SK-MEL-5 (cell line): ENCODE data around the gene CSRP1. TPM values are rescaled to one million over a fixed set of nuclear protein-coding genes. Genes with fewer than 3 reads are reported as not detected.
"Not testable (repeated sequence)": the region's sequence is repeated elsewhere in the genome, so short reads cannot be mapped to it uniquely, and the experiment has no call there.

Source experiments
- DNase-seq: peaks from one replicate; pipeline ENCODE4 v3.0.0-alpha.2; 2016; ENCODE audit warnings: low read depth, low spot score
- in situ Hi-C: cut with HindIII; loops from 2 replicates; pipeline ENCODE4 v1.10.0; 2016; ENCODE audit warnings: low sequenced_read_pairs, high pct_unique_total_duplicates, low pct_unique_long_range_greater_than_20kb
- total RNA-seq: library from RNA; depleted of rRNA; stranded (reverse); fragments of >200 nt; shearing (Covaris generic); gene quantifications from 2 replicates; pipeline ENCODE4 v1.2.3, GENCODE V29; 2014

The CSRP1 gene
- total RNA-seq, 1 experiment from 2014 or later: 67.0 TPM

DNA sequence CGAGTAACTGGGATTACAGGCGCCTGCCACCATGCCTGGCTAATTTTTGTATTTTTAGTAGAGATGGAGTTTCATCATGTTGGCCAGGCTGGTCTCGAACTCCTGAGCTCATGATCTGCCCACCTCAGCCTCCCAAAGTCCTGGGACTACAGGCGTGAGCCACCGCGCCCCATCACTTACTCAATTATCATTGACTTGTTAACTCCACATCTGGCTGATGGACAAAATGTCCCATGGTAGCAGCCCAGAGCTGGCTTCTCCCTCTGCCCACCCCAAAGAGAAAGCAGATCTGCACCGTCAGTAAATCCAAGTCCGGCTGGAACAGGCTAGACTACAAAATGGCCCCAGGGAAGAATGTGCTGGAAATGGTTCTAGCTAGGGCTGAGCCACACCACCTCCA, 34.6 kb downstream of the CSRP1 start:
- in situ Hi-C loops, DNase-seq: not testable (repeated sequence)

DNA sequence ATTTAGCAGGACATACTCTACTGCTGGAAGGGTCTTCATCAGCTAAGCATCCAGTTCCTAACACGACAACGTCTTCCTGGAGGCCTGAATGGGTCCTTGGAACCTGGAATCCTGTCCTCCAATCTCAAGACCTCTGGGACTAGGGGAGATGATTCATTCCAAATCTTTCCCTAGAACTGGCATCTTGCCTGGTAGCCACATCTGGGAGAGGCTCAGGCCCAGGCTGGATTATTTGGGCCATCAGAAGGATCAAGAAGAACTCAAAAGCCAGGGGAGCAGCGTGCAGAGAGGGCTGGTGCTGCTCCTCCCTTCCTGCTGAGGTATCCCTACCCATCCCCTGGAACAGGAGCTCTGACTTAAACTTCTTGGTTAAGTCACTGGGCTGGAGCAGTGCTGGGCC, 35.2 kb downstream of the CSRP1 start:
- DNase-seq: no peak

DNA sequence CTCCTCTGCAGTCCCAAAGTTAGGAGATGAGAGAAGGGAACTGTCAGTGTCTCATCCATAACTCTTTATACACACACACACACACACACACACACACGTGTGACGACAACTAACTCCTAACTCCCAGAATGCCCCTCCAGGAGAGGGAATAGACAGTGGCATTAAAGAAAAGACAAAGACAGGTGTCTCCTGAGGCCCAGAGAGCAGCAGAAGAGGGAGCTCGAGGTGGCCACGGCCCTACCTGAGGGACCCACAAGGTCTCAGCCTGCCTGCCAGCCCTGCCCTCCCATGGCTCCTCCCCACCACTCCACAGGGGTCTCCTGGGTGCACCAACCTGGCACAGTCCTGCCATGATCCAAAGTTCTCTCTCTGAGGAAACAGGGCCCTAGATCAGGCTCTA, 36.3 kb downstream of the CSRP1 start:
- no peak for DNase-seq
- in situ Hi-C loops: no loop called here

More for the DNA sequence above, 35.2 kb downstream of the CSRP1 start:
- in situ Hi-C loops: no loop called here

DNA sequence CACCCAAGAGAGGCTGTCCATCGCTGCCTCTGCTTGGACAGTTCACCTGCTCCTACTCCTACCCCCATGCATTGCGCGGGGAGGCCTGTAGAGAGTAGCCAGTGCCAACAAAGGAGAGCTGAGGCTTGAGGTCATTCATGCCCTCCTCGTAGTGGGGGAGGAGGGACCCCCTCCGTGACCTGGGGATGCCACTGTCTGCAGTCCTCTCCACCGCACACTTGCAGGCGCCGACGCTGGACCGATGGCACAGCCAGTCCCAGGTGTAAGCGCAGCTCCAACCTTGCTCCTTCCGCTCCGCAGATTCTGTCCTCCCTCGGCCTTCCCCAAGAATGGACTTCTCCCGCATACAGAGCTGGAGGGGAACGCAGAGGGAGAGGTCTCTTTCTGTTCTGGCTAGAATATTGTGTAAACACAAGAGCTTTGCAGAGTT, 37.3 kb downstream of the CSRP1 start:
- in situ Hi-C loops: no loop called here

DNA sequence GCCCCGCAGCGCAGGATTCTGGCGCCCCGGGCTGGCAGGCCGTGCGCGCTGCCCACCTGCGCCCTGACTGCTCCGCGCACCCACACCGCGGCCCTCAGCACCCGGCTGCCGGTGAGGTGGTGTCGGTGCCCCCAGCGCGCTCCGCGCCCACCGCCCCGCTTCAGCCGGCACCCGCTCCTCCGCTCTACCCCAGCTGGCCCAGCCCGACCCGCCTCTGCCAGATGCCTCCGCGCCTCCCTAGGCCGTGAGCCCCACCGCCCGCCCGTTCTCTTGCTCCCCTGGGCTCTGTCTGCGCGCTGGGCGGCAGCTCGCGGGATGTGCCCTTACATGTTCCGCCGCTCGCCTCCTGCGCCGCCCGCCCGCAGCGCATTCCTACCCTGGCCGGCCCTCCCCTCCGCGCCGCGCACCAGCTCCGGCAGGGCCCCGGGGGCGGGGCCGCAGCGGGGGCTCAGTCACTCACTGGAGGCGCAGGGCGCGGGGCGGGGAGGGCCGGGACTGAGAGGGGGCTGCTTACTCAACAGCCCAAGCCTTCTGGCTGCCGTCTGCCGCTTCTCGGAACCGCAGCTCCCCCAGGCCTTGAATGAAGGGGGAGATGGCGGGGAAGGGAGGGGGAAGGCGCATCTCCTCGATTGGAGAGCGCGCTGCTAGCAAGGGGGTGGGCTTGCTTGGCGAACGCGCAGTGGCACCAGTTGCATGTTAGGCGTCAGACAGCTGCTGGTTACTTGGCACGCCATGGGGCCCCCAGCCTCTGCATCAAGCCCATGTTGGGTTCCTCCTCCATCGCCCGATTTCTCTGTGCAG, 37.9 kb downstream of the CSRP1 start, which contains the start of gene PHLDA3:
Gene PHLDA3, minus strand, starts transcription at position 345 of the 801 bp plus-strand sequence. CDS start 402 bp downstream, outside the sequence.
- peak; percentile 61 for DNase-seq
- in situ Hi-C loops: no loop called here

More for the DNA sequence above, 37.3 kb downstream of the CSRP1 start:
- DNase-seq: no peak

DNA sequence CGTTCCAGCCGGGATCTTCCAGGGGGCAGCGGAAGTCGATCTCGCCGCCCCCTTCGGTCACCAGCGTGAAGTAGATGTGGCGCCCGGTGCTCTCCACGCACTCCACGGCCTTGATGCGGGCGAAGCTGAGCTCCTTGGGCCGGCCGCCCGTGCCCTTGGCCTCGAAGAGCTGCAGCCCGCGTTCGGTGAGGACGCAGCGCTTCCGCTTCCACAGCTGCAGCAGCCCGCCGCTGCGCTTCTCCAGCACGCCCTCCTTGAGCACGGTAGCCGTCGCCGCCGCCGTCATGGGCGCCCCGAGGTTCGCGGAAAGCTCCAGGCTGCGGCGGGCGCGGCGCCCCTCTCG, 38.5 kb downstream of the CSRP1 start:
- no peak for DNase-seq
- in situ Hi-C loops: no loop called here

DNA sequence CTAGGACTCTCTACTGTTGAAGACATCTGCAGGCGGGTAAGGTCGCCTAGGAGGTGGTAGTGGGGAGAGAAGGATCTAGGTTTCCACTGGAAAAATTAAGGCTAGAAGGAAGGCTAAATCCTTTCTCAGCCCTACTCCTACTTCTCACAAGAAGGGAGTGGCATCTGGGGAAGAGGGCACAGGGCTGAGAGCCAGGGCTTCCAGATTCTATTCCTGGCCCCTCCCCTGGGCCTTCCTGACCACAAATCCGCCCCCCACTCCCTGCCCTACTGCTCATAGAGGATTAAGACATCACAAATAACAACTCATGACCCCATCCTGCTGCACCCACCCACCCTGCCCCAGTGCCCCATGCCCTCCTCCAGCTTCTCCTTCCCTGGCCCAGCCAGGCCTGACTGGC, 40.4 kb downstream of the CSRP1 start:
- in situ Hi-C loops: no loop called here
- no peak for DNase-seq

DNA sequence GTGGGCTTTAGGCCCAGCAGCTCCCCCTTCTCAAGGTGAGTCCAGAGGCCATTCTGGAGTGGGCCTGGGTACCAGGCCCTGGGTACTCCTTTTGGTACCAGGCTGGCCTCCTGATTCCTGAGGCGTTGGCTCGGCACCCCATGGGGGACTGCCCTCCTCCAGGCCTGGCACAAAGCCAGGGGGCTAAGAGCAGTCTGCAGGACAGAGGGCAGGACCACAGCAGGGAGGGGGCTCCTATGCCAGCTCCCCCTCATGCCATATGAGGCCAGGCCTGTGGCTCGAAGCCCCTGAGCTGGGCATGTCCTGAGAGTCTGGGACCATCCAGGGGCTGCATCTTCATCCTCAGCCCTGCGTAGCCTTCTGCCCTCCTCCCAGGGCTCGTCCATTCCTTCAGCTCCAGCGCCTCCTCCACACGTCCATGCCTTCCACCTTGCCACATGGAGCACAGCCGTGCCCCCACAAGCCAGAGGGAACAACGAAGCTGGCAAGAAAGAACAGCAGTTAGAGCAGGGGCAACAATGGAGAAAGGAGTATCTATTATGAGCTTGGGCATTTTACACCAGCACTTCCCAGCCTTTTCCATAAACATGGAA, 41.1 kb downstream of the CSRP1 start:
- in situ Hi-C loops: no loop called here
- DNase-seq: no peak

DNA sequence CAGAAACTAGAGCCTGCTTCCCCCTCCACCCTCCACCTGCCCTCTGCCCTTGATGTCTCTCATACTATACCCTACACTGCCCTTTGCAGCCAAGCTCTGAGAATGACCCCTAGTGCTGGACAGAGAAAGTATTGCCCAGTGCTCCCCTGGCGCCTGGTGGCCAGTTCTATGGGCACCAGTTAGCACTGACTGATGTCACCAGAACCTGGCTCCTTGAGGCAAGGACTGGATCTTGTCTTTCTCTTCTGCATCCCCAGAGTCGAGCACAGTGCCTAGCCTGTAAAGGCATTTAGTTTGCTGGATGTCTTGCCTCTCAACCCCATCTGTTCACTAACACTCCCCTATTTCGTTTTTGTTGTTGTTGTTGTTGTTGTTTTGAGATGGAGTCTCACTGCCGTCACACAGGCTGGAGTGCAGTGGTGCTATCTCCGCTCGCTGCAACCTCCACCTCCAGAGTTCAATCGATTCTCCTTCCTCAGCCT, 43.8 kb downstream of the CSRP1 start:
- in situ Hi-C loops: no loop called here
- peak; percentile 78 for DNase-seq

DNA sequence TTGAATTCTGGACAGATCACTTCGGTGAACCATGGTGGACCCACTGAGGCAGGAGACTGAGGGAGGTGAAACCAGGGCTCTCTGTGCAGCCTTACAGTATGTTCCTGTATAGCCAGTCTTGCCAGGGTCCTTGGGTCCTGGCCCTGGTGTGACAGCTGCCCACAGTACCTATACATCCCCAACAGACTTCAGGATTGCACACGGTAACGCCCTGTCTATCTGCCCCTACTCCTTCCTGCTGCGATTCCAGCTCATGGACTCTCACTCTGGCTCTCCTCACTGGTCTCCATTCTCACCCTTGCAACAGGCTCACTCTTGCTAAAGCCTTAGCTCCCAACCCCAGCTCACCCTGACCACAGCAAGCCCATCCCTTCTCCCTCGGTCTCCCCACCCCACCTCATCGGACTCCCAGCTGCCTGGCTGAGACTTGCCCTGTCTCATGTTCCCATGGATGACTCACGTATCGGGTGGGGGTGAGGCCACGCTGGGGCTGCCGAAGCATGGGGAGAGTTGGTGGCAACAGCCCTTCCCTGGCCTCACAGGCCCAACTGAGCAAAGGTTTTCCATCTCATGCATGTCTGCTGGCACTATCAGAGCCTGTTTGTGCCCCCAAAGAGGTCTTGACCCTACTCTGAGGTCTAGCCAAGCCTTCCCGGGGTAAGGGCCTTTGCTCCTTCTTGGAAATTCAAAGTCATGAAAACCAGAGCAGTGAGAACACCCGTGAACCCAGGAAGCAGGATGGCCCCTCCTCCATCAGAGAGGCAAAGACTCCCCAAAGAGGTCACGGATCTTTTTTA, 45.1 kb downstream of the CSRP1 start:
- in situ Hi-C loops: no loop called here
- DNase-seq: no peak

DNA sequence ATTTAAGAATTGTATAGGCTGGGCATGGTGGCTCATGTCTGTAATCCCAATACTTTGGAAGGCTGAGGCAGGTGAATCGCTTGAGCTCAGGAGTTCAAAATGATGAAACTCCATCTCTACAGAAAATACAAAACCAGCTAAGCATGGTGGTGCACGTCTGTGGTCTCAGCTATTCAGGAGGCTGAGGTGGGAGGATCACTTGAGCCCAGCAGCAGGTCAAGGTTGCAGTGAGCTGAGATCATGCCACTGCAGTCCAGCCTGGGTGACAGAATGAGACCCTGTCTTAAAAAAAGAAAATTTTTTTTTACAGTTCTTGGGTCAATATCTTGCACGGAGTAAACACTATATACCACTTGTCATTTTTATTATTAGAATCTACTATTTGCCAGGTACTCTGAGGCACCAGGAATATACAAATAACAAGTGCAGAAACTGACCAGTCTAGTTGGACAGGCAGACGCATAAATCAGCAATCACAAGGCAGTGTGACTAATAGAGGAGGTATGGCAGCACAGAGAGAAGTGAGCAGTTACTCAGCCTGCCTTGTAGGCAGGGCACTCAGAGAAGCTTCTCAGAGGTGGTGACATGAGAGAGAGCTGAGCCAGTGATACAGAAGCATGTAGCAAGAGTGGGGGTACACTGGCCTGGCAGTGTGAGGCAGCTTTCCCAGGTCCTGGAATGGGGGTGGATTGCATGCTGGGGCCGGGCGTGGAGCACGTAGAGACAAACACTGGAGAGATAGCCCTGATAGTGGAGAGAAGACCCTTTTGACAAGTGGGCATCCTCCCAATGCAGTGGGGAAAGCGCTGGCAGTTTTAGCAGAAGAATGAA, 45.9 kb downstream of the CSRP1 start:
- DNase-seq: peak; percentile 67
- in situ Hi-C loops: no loop called here

DNA sequence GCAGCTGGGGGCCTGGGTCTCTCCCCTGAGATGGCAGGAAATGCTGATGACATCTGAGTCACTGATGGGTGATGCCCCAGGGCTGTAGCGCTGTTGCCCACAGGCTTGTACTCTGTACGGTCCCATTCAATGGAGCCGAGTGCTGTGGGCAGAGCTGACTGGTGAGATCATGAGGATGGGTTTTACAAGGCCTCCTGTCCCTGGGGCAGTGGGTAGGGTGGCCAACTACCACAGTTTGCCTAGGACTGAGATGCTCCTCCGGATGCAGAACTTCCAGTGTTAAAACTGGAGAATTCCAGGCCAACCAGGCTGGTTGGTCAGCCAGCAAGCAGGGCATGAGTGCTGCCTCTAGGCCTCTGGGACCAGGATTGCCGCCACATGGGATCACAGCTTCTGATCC, 47.1 kb downstream of the CSRP1 start:
- peak; percentile 19 for DNase-seq

DNA sequence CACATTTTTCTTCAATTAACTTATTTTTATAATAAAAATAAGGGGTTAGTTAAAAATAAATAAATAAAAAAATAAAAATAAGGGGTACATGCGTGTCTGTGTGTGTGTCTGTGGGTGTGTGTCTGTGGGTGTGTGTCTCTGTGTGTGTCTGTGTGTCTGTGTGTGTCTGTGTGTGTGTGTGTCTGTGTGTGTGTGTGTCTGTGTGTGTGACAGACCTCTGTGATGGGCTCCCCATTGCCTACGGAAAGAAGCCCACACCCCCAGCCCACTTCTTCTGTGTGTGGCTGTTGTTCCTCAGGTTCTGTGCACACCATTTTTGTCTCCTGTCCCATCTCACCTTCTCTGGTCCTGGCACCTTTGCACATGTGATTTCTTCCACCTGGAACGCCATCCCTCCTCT, 47.9 kb downstream of the CSRP1 start:
- DNase-seq: no peak
- in situ Hi-C loops: no loop called here

More for the DNA sequence above, 47.1 kb downstream of the CSRP1 start:
- in situ Hi-C loops: no loop called here

DNA sequence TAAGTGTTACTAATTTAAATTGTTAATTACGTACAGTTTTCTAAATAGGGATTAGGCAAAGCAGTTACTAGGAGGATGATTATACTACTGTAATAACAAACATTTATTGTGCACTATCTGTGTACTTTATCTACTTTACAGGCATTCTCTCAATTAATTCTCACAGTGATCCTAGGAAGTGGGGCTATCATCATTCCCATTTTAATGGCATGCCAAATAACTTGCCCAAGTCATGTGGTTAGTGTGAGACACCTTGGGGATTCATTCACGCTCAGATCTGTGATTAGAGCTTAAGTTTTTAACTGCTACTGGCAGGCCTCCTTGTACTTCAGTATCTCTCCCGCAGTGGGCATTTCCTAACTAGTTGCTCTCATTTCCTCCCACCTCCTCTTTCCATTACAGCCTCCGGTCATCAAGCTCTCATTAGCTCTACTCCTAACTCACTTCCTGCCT, 49.4 kb downstream of the CSRP1 start:
- in situ Hi-C loops: no loop called here
- DNase-seq: no peak

DNA sequence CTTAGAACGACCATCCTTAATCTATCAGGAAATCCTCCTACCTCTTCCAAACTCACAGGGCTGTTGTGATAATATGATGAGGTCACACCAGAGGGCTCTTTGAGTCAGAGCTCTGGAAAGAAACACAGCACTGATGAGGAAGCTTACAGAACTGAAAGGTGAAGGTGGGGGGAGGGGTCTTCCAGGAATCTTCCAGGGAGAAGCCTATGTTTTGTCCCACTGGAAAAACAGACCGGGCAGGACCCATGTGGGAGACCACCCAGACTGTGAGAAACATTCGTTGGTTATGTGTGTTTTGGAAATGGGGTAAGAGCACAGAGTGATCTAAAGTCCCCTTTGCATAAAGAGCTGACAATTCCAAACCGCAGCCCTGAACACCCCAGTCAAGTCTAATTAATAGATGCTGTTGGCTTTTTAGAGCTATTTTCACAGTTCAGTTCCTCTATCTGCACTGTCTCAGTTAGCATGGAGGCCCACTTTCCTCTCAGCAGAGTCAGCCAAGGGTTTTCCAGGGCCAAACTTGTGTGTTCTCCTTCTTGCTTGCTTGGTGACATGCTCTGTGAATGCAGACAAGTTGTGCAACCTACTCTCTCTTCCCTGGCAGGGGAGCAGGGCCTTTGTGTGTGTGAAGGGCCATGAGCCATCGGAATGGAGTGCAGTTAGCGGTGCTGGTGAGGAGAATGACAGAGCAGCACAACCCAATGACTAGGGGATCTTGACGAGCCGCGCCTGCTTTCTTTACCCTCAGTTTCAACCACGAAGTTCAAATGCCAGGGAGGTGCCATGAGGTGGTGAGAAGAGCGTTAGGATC, 50.2 kb downstream of the CSRP1 start:
- in situ Hi-C loops: no loop called here
- DNase-seq: no peak

DNA sequence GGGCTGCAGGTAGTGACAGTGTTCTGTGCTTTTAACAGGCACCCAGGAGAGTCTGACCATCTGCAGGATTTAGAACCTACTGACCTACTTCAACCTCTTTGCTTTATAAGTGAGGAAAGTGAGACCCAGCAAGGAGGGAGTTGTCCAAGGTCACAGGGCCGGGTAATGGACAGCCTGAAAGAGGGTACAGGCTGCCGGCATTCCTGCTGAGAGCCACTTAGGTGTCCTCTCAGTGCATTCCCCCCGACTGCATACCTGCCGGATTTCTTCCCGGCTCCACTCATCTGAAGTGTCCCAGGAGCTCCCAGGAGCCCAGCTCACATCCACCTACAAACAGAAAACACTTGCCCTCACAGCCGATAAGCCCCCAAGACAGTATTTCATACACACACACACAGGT, 51.8 kb downstream of the CSRP1 start:
- no peak for DNase-seq
- in situ Hi-C loops: no loop called here

DNA sequence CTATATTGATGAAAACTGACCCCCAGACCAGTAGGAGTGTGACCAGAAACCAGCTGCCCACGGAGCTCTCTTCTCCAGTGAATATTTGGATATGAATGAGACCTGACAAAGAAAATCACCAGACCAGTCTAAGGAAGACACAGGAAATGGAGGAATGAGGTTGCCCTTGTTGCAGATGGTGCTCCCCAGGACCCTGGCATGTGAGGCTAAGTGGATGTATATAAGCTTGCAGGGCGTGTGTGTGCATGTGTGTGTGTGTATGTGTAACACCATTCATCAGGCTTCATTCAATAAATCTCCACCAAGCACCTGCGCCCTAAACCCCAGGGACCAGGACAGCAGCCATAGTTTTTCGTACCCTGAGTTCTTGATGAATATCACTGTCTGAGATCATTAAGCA, 52.3 kb downstream of the CSRP1 start:
- DNase-seq: no peak

More for the DNA sequence above, 52.3 kb downstream of the CSRP1 start:
- in situ Hi-C loops: no loop called here
